HepG2 (cell line): ENCODE measurements around the gene EIF4G1. TPM values are rescaled to one million over a fixed set of nuclear protein-coding genes. Genes with fewer than 3 reads are reported as not detected.

Source experiments
- ATF7 ChIP-seq, 2 experiments: fragments of 450-650 bp in 1 of 2; sonication (generic) in 1 of 2; formaldehyde crosslinking in 1 of 2; IDR thresholded peaks; 2 replicates each; pipeline versions ENCODE4 v1.4.0 to v1.6.1; 2016 to 2020; ENCODE audit warnings: antibody characterized with exemption in 1 of 2, mild to moderate bottlenecking in 1 of 2, missing genetic modification reagents in 1 of 2
- FOSL1 ChIP-seq: sonication (generic); formaldehyde crosslinking; IDR thresholded peaks from 2 replicates; pipeline ENCODE4 v1.9.0; 2021; ENCODE audit warnings: missing genetic modification reagents, borderline replicate concordance
- FOXK1 ChIP-seq: sonication (generic); formaldehyde crosslinking; IDR thresholded peaks from 2 replicates; pipeline ENCODE4 v1.4.0; 2020; ENCODE audit warnings: low read depth, missing genetic modification reagents, borderline replicate concordance
- GZF1 ChIP-seq: sonication (generic); formaldehyde crosslinking; IDR thresholded peaks from 2 replicates; pipeline ENCODE4 v1.5.1; 2020; ENCODE audit warnings: mild to moderate bottlenecking, missing genetic modification reagents
- HDAC2 ChIP-seq: sonication (generic); formaldehyde crosslinking; IDR thresholded peaks from 2 replicates; pipeline ENCODE4 v1.4.0; 2020; ENCODE audit warnings: missing genetic modification reagents
- MED8 ChIP-seq: sonication (generic); formaldehyde crosslinking; IDR thresholded peaks from 2 replicates; pipeline ENCODE4 v1.8.1; 2023; ENCODE audit warnings: mild to moderate bottlenecking, missing genetic modification reagents; ENCODE audit not compliant: insufficient replicate concordance
- NAIF1 ChIP-seq: sonication (generic); formaldehyde crosslinking; IDR thresholded peaks from 2 replicates; pipeline ENCODE4 v1.5.0; 2020; ENCODE audit warnings: mild to moderate bottlenecking, missing genetic modification reagents, borderline replicate concordance
- RAD21 ChIP-seq: fragments of 450-650 bp; formaldehyde crosslinking; IDR thresholded peaks from 2 replicates; pipeline ENCODE4 v1.5.0; 2020; ENCODE audit warnings: mild to moderate bottlenecking
- RELA ChIP-seq: sonication (generic); formaldehyde crosslinking; IDR thresholded peaks from 2 replicates; pipeline ENCODE4 v1.4.0; 2020; ENCODE audit warnings: missing genetic modification reagents
- SIN3B ChIP-seq: fragments of 150-350 bp; IDR thresholded peaks from 2 replicates; pipeline ENCODE4 v1.6.1; 2014; ENCODE audit warnings: low read length
- TBX3 ChIP-seq: fragments of 450-650 bp; IDR thresholded peaks from 2 replicates; pipeline ENCODE4 v1.6.1; 2017; ENCODE audit warnings: antibody characterized with exemption, mild to moderate bottlenecking, inconsistent platforms, borderline replicate concordance
- ZBTB38 ChIP-seq: sonication (generic); formaldehyde crosslinking; IDR thresholded peaks from 2 replicates; pipeline ENCODE4 v1.5.1; 2020; ENCODE audit warnings: mild to moderate bottlenecking, missing genetic modification reagents
- ZFP36 ChIP-seq: fragments of 150-350 bp; IDR thresholded peaks from 2 replicates; pipeline ENCODE4 v1.6.1; 2018; ENCODE audit warnings: borderline replicate concordance, low read length, low read depth; ENCODE audit not compliant: partially characterized antibody
- ZNF264 ChIP-seq: sonication (generic); formaldehyde crosslinking; IDR thresholded peaks from 2 replicates; pipeline ENCODE4 v1.4.0; 2020; ENCODE audit warnings: missing genetic modification reagents
- ZNF563 ChIP-seq: sonication (generic); formaldehyde crosslinking; IDR thresholded peaks from 2 replicates; pipeline ENCODE4 v1.8.0; 2022; ENCODE audit warnings: mild to moderate bottlenecking, moderate library complexity, missing genetic modification reagents
- ZNF766 ChIP-seq: sonication (generic); formaldehyde crosslinking; IDR thresholded peaks from 2 replicates; pipeline ENCODE4 v1.5.0; 2020; ENCODE audit warnings: missing genetic modification reagents, borderline replicate concordance
- polyA plus RNA-seq, 8 experiments: library from polyadenylated mRNA; depleted of rRNA in 3 of 8; stranded (reverse) in 7 of 8; unstranded in 1 of 8; fragments of >200 nt; fragmentation: Illumina TruSeq in 4 of 8; extraction: Trizol in 4 of 8; gene quantifications; 2 replicates each; pipeline versions ENCODE4 v1.2.1 to v1.2.3, GENCODE V29; 2011 to 2016; ENCODE audit warnings: low read depth in 4 of 8, missing spikeins in 1 of 8, mixed read lengths in 1 of 8; ENCODE audit not compliant: insufficient read depth in 1 of 8
- total RNA-seq, 5 experiments: library from RNA; depleted of rRNA; stranded (reverse); fragments of >200 nt; fragmentation: Illumina TruSeq; extraction: Trizol; gene quantifications; 2 replicates each; pipeline ENCODE4 v1.2.3, GENCODE V29; 2016; ENCODE audit warnings: low read depth in 1 of 5
- TF ChIP-seq, protein P1 (sequence below): sonication (generic); IDR thresholded peaks from 2 replicates; pipeline ENCODE4 v1.6.1; 2016; ENCODE audit warnings: low read depth, borderline replicate concordance
- TF ChIP-seq, protein P2 (sequence below): IDR thresholded peaks from 2 replicates; pipeline ENCODE4 v1.6.1; 2016; ENCODE audit warnings: missing compliant biosample characterization, missing genetic modification reagents, borderline replicate concordance
- TF ChIP-seq, protein P3 (sequence below): sonication (generic); formaldehyde crosslinking; IDR thresholded peaks from 2 replicates; pipeline ENCODE4 v1.8.0; 2022; ENCODE audit warnings: missing genetic modification reagents, mild to moderate bottlenecking, inconsistent platforms, borderline replicate concordance
- TF ChIP-seq, protein P4 (sequence below): sonication (generic); formaldehyde crosslinking; IDR thresholded peaks from 2 replicates; pipeline ENCODE4 v1.5.0; 2020; ENCODE audit warnings: missing genetic modification reagents, mild to moderate bottlenecking, borderline replicate concordance
- TF ChIP-seq, protein P5 (sequence below): sonication (generic); formaldehyde crosslinking; IDR thresholded peaks from 2 replicates; pipeline ENCODE4 v1.5.1; 2020; ENCODE audit warnings: missing genetic modification reagents, mild to moderate bottlenecking, borderline replicate concordance

EIF4G1 gene
- total and polyA plus RNA-seq, 2 of the 13 experiments (the other 11 are each of a cell fraction or from before 2014, with no cell fraction given): 208 to 213 TPM

DNA sequence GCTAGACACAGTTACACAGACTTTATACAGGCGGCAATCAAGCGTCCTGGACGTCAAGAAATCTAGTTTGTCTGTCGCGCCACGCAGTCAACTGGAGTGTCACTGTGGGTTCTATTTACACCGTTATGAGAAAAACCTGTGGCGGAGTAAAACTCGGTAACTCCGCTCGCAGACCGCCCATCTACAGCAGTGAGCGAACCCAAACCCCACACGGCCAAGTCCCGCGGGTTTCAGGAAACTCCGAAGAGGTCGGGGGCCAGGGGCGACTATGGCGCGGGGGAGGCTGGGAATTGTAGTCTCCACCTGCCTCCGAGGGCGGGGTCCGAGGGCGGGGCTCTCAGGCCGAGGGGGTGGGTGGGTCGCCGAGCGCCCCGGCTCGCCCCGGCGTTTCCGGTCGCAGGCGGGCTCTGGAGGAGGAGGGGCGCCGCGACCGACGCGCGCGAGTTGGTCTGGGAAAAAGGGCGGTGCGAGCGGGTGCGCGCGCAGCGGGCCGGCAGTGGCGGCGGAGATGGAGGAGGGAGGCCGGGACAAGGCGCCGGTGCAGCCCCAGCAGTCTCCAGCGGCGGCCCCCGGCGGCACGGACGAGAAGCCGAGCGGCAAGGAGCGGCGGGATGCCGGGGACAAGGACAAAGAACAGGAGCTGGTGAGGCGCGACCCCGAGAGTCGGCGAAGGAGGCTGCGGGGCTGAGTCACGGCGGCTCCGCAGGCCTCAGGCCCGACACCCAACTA, 15.5 kb upstream of the EIF4G1 start, which contains the start of gene PSMD2 (continued):
- TF ChIP-seq, protein P1, sequence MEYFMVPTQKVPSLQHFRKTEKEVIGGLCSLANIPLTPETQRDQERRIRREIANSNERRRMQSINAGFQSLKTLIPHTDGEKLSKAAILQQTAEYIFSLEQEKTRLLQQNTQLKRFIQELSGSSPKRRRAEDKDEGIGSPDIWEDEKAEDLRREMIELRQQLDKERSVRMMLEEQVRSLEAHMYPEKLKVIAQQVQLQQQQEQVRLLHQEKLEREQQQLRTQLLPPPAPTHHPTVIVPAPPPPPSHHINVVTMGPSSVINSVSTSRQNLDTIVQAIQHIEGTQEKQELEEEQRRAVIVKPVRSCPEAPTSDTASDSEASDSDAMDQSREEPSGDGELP: no peak
- TF ChIP-seq ZNF264 (no peak), ZNF563 (peak; percentile 77; the same call in 1 of the 2 replicates), FOSL1 (no peak), ZFP36 (no peak), GZF1 (CRISPR knock-in tag) (no peak), ATF7 (IDR thresholded peaks at IDR 0.05) (no peak), ATF7 (CRISPR knock-in tag; IDR thresholded peaks at IDR 0.05) (no peak), NAIF1 (peak; percentile 52; the same call in 1 of the 2 replicates), FOXK1 (CRISPR knock-in tag) (peak; percentile 55; the same call in 1 of the 2 replicates), HDAC2 (CRISPR knock-in tag) (peak; percentile 10; the same call in 1 of the 2 replicates), TBX3 (no peak), ZBTB38 (CRISPR knock-in tag) (no peak; the same call in none of the 2 replicates), SIN3B (no peak), RELA (CRISPR knock-in tag) (no peak), ZNF766 (CRISPR knock-in tag) (0 out of 2 replicates have a peak, but pooled peaks have one; percentile 79), MED8 (peak; percentile 20), RAD21 (CRISPR knock-in tag) (0 out of 2 replicates have a peak, but pooled peaks have one; percentile 10)
- TF ChIP-seq, protein P2, sequence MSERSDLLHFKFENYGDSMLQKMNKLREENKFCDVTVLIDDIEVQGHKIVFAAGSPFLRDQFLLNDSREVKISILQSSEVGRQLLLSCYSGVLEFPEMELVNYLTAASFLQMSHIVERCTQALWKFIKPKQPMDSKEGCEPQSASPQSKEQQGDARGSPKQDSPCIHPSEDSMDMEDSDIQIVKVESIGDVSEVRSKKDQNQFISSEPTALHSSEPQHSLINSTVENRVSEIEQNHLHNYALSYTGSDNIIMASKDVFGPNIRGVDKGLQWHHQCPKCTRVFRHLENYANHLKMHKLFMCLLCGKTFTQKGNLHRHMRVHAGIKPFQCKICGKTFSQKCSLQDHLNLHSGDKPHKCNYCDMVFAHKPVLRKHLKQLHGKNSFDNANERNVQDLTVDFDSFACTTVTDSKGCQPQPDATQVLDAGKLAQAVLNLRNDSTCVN: 0 out of 2 replicates have a peak, but pooled peaks have one; percentile 35
- TF ChIP-seq, protein P3, sequence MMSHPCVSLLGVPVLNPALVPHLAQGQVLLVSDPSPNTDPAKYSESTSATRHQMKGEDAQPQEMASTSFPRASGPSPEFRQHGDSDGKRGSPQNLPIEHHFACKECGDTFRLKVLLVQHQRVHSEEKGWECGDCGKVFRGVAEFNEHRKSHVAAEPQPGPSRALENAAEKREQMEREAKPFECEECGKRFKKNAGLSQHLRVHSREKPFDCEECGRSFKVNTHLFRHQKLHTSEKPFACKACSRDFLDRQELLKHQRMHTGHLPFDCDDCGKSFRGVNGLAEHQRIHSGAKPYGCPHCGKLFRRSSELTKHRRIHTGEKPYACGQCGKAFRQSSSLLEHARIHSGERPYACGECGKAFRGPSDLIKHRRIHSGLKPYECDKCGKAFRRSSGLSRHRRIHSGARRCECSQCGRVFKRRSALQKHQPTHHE (CRISPR knock-in tag): no peak; the same call in 1 of the 2 replicates
- TF ChIP-seq, protein P4, sequence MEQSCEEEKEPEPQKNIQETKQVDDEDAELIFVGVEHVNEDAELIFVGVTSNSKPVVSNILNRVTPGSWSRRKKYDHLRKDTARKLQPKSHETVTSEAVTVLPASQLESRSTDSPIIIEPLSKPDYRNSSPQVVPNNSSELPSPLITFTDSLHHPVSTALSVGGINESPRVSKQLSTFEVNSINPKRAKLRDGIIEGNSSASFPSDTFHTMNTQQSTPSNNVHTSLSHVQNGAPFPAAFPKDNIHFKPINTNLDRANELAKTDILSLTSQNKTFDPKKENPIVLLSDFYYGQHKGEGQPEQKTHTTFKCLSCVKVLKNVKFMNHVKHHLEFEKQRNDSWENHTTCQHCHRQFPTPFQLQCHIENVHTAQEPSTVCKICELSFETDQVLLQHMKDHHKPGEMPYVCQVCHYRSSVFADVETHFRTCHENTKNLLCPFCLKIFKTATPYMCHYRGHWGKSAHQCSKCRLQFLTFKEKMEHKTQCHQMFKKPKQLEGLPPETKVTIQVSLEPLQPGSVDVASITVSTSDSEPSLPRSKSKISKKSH: no peak
- TF ChIP-seq, protein P5, sequence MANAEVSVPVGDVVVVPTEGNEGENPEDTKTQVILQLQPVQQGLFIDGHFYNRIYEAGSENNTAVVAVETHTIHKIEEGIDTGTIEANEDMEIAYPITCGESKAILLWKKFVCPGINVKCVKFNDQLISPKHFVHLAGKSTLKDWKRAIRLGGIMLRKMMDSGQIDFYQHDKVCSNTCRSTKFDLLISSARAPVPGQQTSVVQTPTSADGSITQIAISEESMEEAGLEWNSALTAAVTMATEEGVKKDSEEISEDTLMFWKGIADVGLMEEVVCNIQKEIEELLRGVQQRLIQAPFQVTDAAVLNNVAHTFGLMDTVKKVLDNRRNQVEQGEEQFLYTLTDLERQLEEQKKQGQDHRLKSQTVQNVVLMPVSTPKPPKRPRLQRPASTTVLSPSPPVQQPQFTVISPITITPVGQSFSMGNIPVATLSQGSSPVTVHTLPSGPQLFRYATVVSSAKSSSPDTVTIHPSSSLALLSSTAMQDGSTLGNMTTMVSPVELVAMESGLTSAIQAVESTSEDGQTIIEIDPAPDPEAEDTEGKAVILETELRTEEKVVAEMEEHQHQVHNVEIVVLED: no peak
